Esophagus muscularis mucosa (tissue), 4 donors: ENCODE measurements around the gene CNTFR. TPM values are rescaled to one million over a fixed set of nuclear protein-coding genes. Genes with fewer than 3 reads are reported as not detected.

Source experiments
- DNase-seq: peaks from one replicate; pipeline ENCODE4 v3.0.0-alpha.2; 2017; ENCODE audit errors: extremely low spot score
- H3K27ac ChIP-seq, 4 donors: fragments of 200-600 bp; sonication (generic); replicated peaks in 1 of 4; 1 replicate in 3 of 4; 2 replicates in 1 of 4; pipeline ENCODE4 v1.5.1; 2016 to 2019; ENCODE audit warnings: mild to moderate bottlenecking in 1 of 4
- H3K27me3 ChIP-seq, 4 donors: fragments of 200-600 bp; sonication (generic); one replicate each; pipeline versions ENCODE4 v1.5.1 to v1.6.0; 2016 to 2019
- H3K36me3 ChIP-seq, 4 donors: fragments of 200-600 bp; sonication (generic); one replicate each; pipeline ENCODE4 v1.5.1; 2016 to 2019
- H3K4me1 ChIP-seq, 4 donors: fragments of 200-600 bp; sonication (generic); one replicate each; pipeline ENCODE4 v1.5.1; 2016 to 2019
- H3K4me3 ChIP-seq, 4 donors: fragments of 200-600 bp; sonication (generic); 1 replicate in 2 of 4; 2 replicates in 2 of 4; pipeline ENCODE4 v1.5.1; 2016 to 2019; ENCODE audit warnings: mild to moderate bottlenecking in 4 of 4, moderate library complexity in 1 of 4
- H3K9me3 ChIP-seq, 4 donors: fragments of 200-600 bp; sonication (generic); 1 replicate in 3 of 4; 2 replicates in 1 of 4; pipeline ENCODE4 v1.5.1; 2016 to 2019
- EP300 ChIP-seq: sonication (generic); formaldehyde crosslinking; IDR thresholded peaks from one replicate; pipeline ENCODE4 v1.6.1; 2017; ENCODE audit warnings: antibody characterized with exemption
- POLR2A ChIP-seq: fragments of 450-650 bp; IDR thresholded peaks from one replicate; pipeline ENCODE4 v1.6.1; 2017; ENCODE audit warnings: antibody characterized with exemption, moderate library complexity, mild to moderate bottlenecking, low read depth
- POLR2AphosphoS5 ChIP-seq, 2 donors: sonication (generic); formaldehyde crosslinking; IDR thresholded peaks; one replicate each; pipeline ENCODE4 v1.6.1; 2017; ENCODE audit warnings: antibody characterized with exemption in 2 of 2
- WGBS: methylation state at CpG from one replicate; pipeline ENCODE4 v1.1.5; 2018; 5-methylcytosine and 5-hydroxymethylcytosine counted together
- intact Hi-C: fragments of 100-400 bp; cut with DNase I; formaldehyde crosslinking; loops from one replicate; pipeline ENCODE4 v1.15.1; 2023
- total RNA-seq, 4 donors: library from RNA; depleted of rRNA; stranded (reverse); fragments of >200 nt; gene quantifications; one replicate each; pipeline versions ENCODE4 v1.1.0 to v1.2.1, GENCODE V29; 2016
- TF ChIP-seq, protein P1 (sequence below), 3 experiments: fragments of 200-600 bp in 2 of 3; fragments of 450-650 bp in 1 of 3; sonication (generic) in 2 of 3; IDR thresholded peaks; one replicate each; pipeline ENCODE4 v1.5.1; 2017 to 2019; ENCODE audit warnings: antibody characterized with exemption in 3 of 3, mild to moderate bottlenecking in 2 of 3, moderate library complexity in 1 of 3

CNTFR gene
- total RNA-seq, 4 donors from 2014 or later, result 1.2 to 3.8 (median 2.7) TPM

DNA sequence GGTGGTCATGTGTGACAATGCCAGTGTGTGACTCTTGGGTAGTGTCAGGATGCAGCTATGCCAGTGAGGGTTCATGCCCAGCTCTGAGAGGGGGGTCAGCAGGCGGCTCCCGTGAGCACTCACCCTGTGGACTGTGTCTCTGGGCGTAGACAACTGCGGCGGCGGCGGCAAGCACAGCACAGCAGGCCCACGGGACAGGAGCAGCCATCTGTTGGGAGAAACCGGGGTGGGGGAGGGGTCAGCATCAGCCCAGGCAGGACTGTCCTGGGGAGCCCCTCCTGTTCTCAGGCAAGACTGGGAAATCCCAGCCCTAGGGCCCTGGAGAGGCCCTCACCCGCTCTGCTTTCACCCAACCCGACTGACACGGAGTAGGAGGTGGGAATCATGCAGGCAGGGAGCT is 20.8 kb downstream of the CNTFR start:
- 84% methylated on average over 11 of the region's 12 CpGs for WGBS
- Histone ChIP-seq H3K27ac (no peak overlapping the region), H3K27me3 (peaks cover 0 to 35% (median 0%) of the 10 kb centered on the region in 4 donors), H3K4me1 (peaks cover 0 to 27% (median 16%) of the 10 kb centered on the region in 4 donors), H3K36me3 (no peaks in the 10 kb centered on the region), H3K9me3 (no peaks in the 10 kb centered on the region), H3K4me3 (no peak overlapping the region)
- intact Hi-C loops, result no loop called here
- no peak for DNase-seq
- no peak for TF ChIP-seq POLR2AphosphoS5 (IDR thresholded peaks at IDR 0.05)
- no peak for TF ChIP-seq POLR2A
- TF ChIP-seq EP300, result no peak
- TF ChIP-seq, protein P1, sequence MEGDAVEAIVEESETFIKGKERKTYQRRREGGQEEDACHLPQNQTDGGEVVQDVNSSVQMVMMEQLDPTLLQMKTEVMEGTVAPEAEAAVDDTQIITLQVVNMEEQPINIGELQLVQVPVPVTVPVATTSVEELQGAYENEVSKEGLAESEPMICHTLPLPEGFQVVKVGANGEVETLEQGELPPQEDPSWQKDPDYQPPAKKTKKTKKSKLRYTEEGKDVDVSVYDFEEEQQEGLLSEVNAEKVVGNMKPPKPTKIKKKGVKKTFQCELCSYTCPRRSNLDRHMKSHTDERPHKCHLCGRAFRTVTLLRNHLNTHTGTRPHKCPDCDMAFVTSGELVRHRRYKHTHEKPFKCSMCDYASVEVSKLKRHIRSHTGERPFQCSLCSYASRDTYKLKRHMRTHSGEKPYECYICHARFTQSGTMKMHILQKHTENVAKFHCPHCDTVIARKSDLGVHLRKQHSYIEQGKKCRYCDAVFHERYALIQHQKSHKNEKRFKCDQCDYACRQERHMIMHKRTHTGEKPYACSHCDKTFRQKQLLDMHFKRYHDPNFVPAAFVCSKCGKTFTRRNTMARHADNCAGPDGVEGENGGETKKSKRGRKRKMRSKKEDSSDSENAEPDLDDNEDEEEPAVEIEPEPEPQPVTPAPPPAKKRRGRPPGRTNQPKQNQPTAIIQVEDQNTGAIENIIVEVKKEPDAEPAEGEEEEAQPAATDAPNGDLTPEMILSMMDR (IDR thresholded peaks at IDR 0.05), result no peak

DNA sequence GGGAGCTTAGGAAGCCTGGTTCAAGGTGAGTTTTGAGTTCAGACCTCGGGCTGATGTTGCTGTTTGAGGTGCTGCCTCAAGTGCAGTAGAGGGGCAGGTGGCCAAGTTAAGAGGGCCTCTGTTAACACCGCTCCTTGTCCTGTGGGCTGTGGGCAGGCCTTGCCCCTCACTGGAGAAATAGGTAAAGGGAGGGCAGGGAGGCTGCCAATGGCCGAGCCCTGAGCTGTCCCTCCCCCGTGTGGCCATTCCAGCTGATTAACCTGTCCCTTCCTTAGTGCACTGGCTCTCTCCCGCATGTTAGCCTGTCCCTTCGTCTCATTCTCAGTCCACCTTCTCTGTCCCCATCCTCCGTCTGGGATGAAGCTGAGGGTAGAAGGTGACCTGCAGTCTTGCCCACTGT is 21.4 kb downstream of the CNTFR start:
- WGBS, result 93% methylated on average over 6 of the region's 7 CpGs
- H3K9me3 ChIP-seq, result no peaks in the 10 kb centered on the region

DNA sequence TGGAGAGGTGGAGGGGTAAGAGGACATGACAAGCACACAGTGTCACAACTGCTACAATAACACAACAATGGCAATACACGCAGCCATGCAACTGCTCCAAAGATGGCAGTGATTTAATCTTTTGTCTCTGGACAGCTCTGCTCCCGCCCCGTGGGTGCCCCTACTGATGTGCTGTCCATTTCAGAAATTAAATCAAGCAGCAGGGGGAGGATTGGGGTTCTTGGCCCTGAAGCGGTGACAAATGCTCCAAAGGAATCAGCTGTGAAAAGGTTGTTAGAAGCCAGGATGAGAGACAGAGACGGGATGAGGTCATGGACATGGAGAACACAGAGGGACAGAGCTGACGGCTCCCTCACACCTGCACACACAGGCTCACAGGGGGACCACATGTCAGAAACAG is 22.6 kb downstream of the CNTFR start:
- H3K4me1 ChIP-seq, result peaks cover 0 to 24% (median 16%) of the 10 kb centered on the region in 4 donors
- peaks cover 0 to 30% (median 0%) of the 10 kb centered on the region in 4 donors for H3K27me3 ChIP-seq
- no peak for TF ChIP-seq POLR2AphosphoS5 (IDR thresholded peaks at IDR 0.05)
- TF ChIP-seq POLR2A, result no peak
- TF ChIP-seq, protein P1 (IDR thresholded peaks at IDR 0.05), result no peak
- TF ChIP-seq EP300, result no peak
- WGBS, result 74% methylated on average over 6 of the region's 6 CpGs
- intact Hi-C loops, result no loop called here
- no peak for DNase-seq
- H3K9me3 ChIP-seq, result no peaks in the 10 kb centered on the region
- H3K27ac ChIP-seq, result no peak overlapping the region
- H3K36me3 ChIP-seq, result no peaks in the 10 kb centered on the region
- H3K4me3 ChIP-seq, result no peak overlapping the region

More for the DNA sequence above, 21.4 kb downstream of the CNTFR start:
- Histone ChIP-seq H3K27ac (no peak overlapping the region), H3K36me3 (no peaks in the 10 kb centered on the region), H3K4me1 (peaks cover 0 to 27% (median 16%) of the 10 kb centered on the region in 4 donors), H3K4me3 (no peak overlapping the region), H3K27me3 (peaks cover 0 to 30% (median 0%) of the 10 kb centered on the region in 4 donors)
- DNase-seq, result no peak
- TF ChIP-seq, protein P1 (IDR thresholded peaks at IDR 0.05), result no peak
- TF ChIP-seq POLR2A, result no peak
- no peak for TF ChIP-seq POLR2AphosphoS5 (IDR thresholded peaks at IDR 0.05)
- no peak for TF ChIP-seq EP300
- intact Hi-C loops, result no loop called here

DNA sequence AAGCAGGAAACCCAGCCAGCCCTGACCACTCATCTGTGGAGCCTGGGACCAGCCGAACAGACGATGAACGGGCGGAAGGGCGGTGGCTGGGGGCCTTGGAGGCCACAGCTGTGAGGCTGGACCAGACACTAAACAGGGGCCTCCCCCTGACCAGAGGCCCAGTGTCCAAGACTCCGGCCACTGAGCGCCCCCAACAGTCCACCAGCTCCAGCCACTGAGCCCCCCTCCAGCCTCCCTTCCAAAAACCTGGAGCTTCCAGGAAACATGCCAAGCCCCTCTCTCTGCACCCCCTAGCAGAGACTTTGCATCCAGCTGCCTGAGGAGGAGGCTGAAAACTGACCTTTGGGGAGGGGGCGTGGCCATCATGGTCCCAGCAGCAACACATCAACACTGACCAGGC is 23.2 kb downstream of the CNTFR start:
- WGBS, result 79% methylated on average over 7 of the region's 8 CpGs
- Histone ChIP-seq H3K4me3 (no peak overlapping the region), H3K27me3 (peaks cover 0 to 31% (median 0%) of the 10 kb centered on the region in 4 donors), H3K36me3 (no peaks in the 10 kb centered on the region), H3K27ac (no peak overlapping the region), H3K9me3 (no peaks in the 10 kb centered on the region), H3K4me1 (peaks cover 0 to 17% (median 12%) of the 10 kb centered on the region in 4 donors)
- TF ChIP-seq POLR2A, result no peak
- intact Hi-C loops, result no loop called here
- DNase-seq, result no peak

DNA sequence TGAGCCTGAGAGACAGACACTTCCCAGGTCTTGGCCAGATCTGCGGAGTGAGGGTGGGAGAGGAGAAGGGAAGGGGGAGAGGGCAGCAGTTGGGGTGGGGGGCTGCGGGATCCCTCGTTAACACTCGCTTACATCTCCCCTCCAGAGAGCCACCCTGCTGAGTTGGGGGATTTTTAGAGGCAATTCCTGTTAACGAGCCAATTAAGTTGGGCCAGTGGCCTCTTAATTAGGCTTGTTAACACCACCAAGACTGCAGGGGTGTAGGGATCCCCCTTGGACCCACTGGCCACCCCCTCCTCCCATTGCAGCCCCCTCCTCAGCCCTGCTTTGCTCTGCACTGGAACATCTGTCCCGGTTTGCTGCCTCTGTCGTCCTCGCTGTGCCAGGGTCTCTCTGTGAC is 23.7 kb downstream of the CNTFR start:
- TF ChIP-seq POLR2A, result no peak
- TF ChIP-seq, protein P1 (IDR thresholded peaks at IDR 0.05), result no peak
- no peak for TF ChIP-seq EP300
- TF ChIP-seq POLR2AphosphoS5 (IDR thresholded peaks at IDR 0.05), result no peak
- WGBS, result 83% methylated on average over 8 of the region's 8 CpGs
- Histone ChIP-seq H3K9me3 (no peaks in the 10 kb centered on the region), H3K36me3 (no peaks in the 10 kb centered on the region), H3K27me3 (peaks cover 0 to 35% (median 0%) of the 10 kb centered on the region in 4 donors), H3K4me1 (peaks cover 0 to 13% (median 10%) of the 10 kb centered on the region in 4 donors), H3K4me3 (no peak overlapping the region), H3K27ac (no peak overlapping the region)
- intact Hi-C loops, result no loop called here
- no peak for DNase-seq
